ENCODE data around the gene TEK. TPM values are rescaled to one million over a fixed set of nuclear protein-coding genes. Genes with fewer than 3 reads are reported as not detected.

Gene TEK
- polyA plus RNA-seq, 3 donors, result not detected

GRCh38 chr9:27278374-27278773, 169.3 kb downstream of the TEK start:
- no peaks in the 10 kb centered on the region for H3K9me3 ChIP-seq (replicated peaks in 1 of 2; ENCODE audit: control insufficient read depth in 1 of 2, insufficient read depth in 1 of 2, low read length in 2 of 2)
- intact Hi-C loops (cut with micrococcal nuclease), result no loop called here
- no peaks in the 10 kb centered on the region for H3K79me2 ChIP-seq (ENCODE audit: insufficient read depth, low read length)
- 80% methylated on average over 1 of the region's 1 CpG for WGBS (ENCODE audit: insufficient coverage)
- no peaks in the 10 kb centered on the region for H3K4me1 ChIP-seq (ENCODE audit: control insufficient read depth in 1 of 2, insufficient read depth in 2 of 2, low read length in 2 of 2)
- no peak for TF ChIP-seq CTCF (IDR thresholded peaks at IDR 0.05)
- no peak for DNase-seq
- no peaks in the 10 kb centered on the region for H4K20me1 ChIP-seq (ENCODE audit: insufficient read depth, low read length)
- peaks cover 0 to 6% (median 0%) of the 10 kb centered on the region in 3 donors for H3K27me3 Mint-ChIP-seq (ENCODE audit: low read depth in 3 of 3)
- no peak overlapping the region for H3K4me2 ChIP-seq (replicated peaks; ENCODE audit: extremely low read depth, low read length, poor library complexity, severe bottlenecking)
- H3K9me3 Mint-ChIP-seq, result no peaks in the 10 kb centered on the region
- H3K4me3 ChIP-seq (replicated peaks in 1 of 3; ENCODE audit: low read depth in 2 of 3, low read length in 3 of 3), result no peak overlapping the region
- no peaks in the 10 kb centered on the region for H3K27me3 ChIP-seq (ENCODE audit: control insufficient read depth in 2 of 2, insufficient read depth in 2 of 2, low read length in 2 of 2)
- H3K27ac ChIP-seq (ENCODE audit: low read depth in 1 of 2, low read length in 2 of 2), result no peak overlapping the region
- H3K9ac ChIP-seq (ENCODE audit: insufficient read depth, low read length, poor library complexity, severe bottlenecking), result no peak overlapping the region
- no peak overlapping the region for H3K27ac Mint-ChIP-seq
- H3K36me3 Mint-ChIP-seq, result no peaks in the 10 kb centered on the region
- no peaks in the 10 kb centered on the region for H3K36me3 ChIP-seq (replicated peaks in 1 of 2; ENCODE audit: control insufficient read depth in 1 of 2, insufficient read depth in 2 of 2, low read length in 2 of 2)
- peaks cover 17% of the 10 kb centered on the region for H3K4me1 Mint-ChIP-seq
- H3K4me3 Mint-ChIP-seq, result no peak overlapping the region
- no peak overlapping the region for H2AFZ ChIP-seq (ENCODE audit: insufficient read depth, low read depth, low read length, poor library complexity, severe bottlenecking)

GRCh38 chr9:27279611-27280010, 170.6 kb downstream of the TEK start:
- WGBS (ENCODE audit: insufficient coverage), result 83% methylated on average over 2 of the region's 3 CpGs

More at GRCh38 chr9:27279611-27280010, 170.6 kb downstream of the TEK start:
- no peak overlapping the region for H2AFZ ChIP-seq (ENCODE audit: insufficient read depth, low read depth, low read length, poor library complexity, severe bottlenecking)
- H3K4me3 Mint-ChIP-seq, result no peak overlapping the region
- H3K4me3 ChIP-seq (replicated peaks in 1 of 3; ENCODE audit: low read depth in 2 of 3, low read length in 3 of 3), result no peak overlapping the region
- peaks cover 0 to 6% (median 0%) of the 10 kb centered on the region in 3 donors for H3K27me3 Mint-ChIP-seq (ENCODE audit: low read depth in 3 of 3)
- DNase-seq, result no peak
- peaks cover 17% of the 10 kb centered on the region for H3K4me1 Mint-ChIP-seq
- H3K9ac ChIP-seq (ENCODE audit: insufficient read depth, low read length, poor library complexity, severe bottlenecking), result no peak overlapping the region
- H3K27ac ChIP-seq (ENCODE audit: low read depth in 1 of 2, low read length in 2 of 2), result no peak overlapping the region
- H3K79me2 ChIP-seq (ENCODE audit: insufficient read depth, low read length), result no peaks in the 10 kb centered on the region
- no peaks in the 10 kb centered on the region for H3K36me3 ChIP-seq (replicated peaks in 1 of 2; ENCODE audit: control insufficient read depth in 1 of 2, insufficient read depth in 2 of 2, low read length in 2 of 2)
- no peaks in the 10 kb centered on the region for H3K9me3 ChIP-seq (replicated peaks in 1 of 2; ENCODE audit: control insufficient read depth in 1 of 2, insufficient read depth in 1 of 2, low read length in 2 of 2)
- H4K20me1 ChIP-seq (ENCODE audit: insufficient read depth, low read length), result no peaks in the 10 kb centered on the region
- intact Hi-C loops (cut with micrococcal nuclease), result no loop called here
- H3K27me3 ChIP-seq (ENCODE audit: control insufficient read depth in 2 of 2, insufficient read depth in 2 of 2, low read length in 2 of 2), result no peaks in the 10 kb centered on the region
- H3K9me3 Mint-ChIP-seq, result no peaks in the 10 kb centered on the region
- no peaks in the 10 kb centered on the region for H3K36me3 Mint-ChIP-seq
- H3K27ac Mint-ChIP-seq, result no peak overlapping the region
- no peaks in the 10 kb centered on the region for H3K4me1 ChIP-seq (ENCODE audit: control insufficient read depth in 1 of 2, insufficient read depth in 2 of 2, low read length in 2 of 2)
- H3K4me2 ChIP-seq (replicated peaks; ENCODE audit: extremely low read depth, low read length, poor library complexity, severe bottlenecking), result no peak overlapping the region
- TF ChIP-seq CTCF (IDR thresholded peaks at IDR 0.05), result no peak

Small RNAs within 50 kb of the gene (small RNA-seq; reads per million reads assigned to genes)
- gene AL355433.1 (ENCODE audit: insufficient read length, low read depth) (not detected), gene RNA5SP280 (ENCODE audit: insufficient read length, low read depth) (not detected)

Other genes with a start within 250 kb of the TEK start
- gene CAAP1, start 216.4 kb upstream of the TEK start, polyA plus RNA-seq, result 1 to 10 TPM; 4.0 to 9.1 (median 8.7) TPM
- 10 to 100 TPM; 13.3 to 19.3 (median 14.7) TPM for gene PLAA, start 162.0 kb upstream of the TEK start, polyA plus RNA-seq
- gene IFT74, start 152.8 kb upstream of the TEK start, polyA plus RNA-seq, result 1 to 10 TPM; 2.6 to 6.0 (median 3.7) TPM
- gene LRRC19, start 103.6 kb upstream of the TEK start, polyA plus RNA-seq, result not detected
- not detected for gene EQTN, start 187.9 kb downstream of the TEK start, polyA plus RNA-seq